Right atrium auricular region (tissue), 2 donors: ENCODE results near the gene INHBB. TPM values are rescaled to one million over a fixed set of nuclear protein-coding genes. Genes with fewer than 3 reads are reported as not detected.

Experiments used
- DNase-seq: peaks from one replicate; pipeline ENCODE4 v3.0.0-alpha.2; 2019; ENCODE audit warnings: low spot score
- H3K27ac ChIP-seq, 2 donors: fragments of 200-600 bp; sonication (generic); 1 replicate in 1 of 2; 2 replicates in 1 of 2; pipeline ENCODE4 v1.5.1; 2016 to 2019
- H3K27me3 ChIP-seq, 2 donors: fragments of 200-600 bp; sonication (generic); one replicate each; pipeline versions ENCODE4 v1.5.1 to v1.6.0; 2017 to 2019
- H3K36me3 ChIP-seq: fragments of 200-600 bp; sonication (generic); one replicate; pipeline ENCODE4 v1.5.1; 2016
- H3K4me1 ChIP-seq, 2 donors: fragments of 200-600 bp; sonication (generic); one replicate each; pipeline versions ENCODE4 v1.5.1 to v1.6.0; 2017 to 2019
- H3K4me3 ChIP-seq, 2 donors: fragments of 200-600 bp; sonication (generic); 1 replicate in 1 of 2; 2 replicates in 1 of 2; pipeline ENCODE4 v1.5.1; 2017 to 2019; ENCODE audit warnings: mild to moderate bottlenecking in 1 of 2, moderate library complexity in 1 of 2
- H3K9me3 ChIP-seq, 2 donors: fragments of 200-600 bp; sonication (generic); one replicate each; pipeline ENCODE4 v1.5.1; 2019
- total RNA-seq, 2 donors: library from RNA; depleted of rRNA; stranded (reverse); fragments of >200 nt; gene quantifications; one replicate each; pipeline ENCODE4 v1.1.0, GENCODE V29; 2016
- TF ChIP-seq, protein P1 (sequence below), 2 donors: fragments of 200-600 bp; sonication (generic); IDR thresholded peaks; one replicate each; pipeline ENCODE4 v1.5.1; 2019; ENCODE audit warnings: antibody characterized with exemption in 2 of 2

Gene INHBB
- total RNA-seq, 2 donors from 2014 or later: 0.74 to 5.9 TPM

DNA sequence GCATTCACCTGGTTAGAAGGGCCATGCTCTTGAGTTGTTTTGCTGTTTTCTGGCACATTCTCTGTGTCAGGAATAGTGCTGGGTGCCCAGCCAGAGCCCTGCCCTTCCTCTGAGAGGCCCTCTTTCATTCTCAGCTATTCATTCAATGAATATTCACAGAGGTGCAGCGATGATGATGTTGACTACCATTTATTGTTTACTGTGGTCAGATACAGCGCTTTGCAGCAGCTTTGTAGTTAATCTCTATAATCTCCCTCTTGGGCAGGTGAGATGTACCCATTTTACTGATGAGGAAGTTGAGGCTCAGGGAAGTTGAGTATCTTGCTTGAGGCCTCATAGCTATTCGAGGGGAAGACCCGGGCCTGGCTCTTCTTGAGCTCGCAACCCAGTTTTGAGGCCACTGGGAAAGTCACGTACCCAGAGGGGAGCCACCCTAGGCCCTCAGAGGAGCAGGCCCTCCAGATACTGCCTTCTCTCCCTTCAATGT is 9.9 kb downstream of the INHBB start:
- Histone ChIP-seq H3K9me3 (no peaks in the 10 kb centered on the region), H3K4me1 (no peaks in the 10 kb centered on the region), H3K27me3 (no peaks in the 10 kb centered on the region), H3K4me3 (no peak overlapping the region), H3K36me3 (no peaks in the 10 kb centered on the region), H3K27ac (no peak overlapping the region)
- no peak for DNase-seq
- TF ChIP-seq, protein P1, sequence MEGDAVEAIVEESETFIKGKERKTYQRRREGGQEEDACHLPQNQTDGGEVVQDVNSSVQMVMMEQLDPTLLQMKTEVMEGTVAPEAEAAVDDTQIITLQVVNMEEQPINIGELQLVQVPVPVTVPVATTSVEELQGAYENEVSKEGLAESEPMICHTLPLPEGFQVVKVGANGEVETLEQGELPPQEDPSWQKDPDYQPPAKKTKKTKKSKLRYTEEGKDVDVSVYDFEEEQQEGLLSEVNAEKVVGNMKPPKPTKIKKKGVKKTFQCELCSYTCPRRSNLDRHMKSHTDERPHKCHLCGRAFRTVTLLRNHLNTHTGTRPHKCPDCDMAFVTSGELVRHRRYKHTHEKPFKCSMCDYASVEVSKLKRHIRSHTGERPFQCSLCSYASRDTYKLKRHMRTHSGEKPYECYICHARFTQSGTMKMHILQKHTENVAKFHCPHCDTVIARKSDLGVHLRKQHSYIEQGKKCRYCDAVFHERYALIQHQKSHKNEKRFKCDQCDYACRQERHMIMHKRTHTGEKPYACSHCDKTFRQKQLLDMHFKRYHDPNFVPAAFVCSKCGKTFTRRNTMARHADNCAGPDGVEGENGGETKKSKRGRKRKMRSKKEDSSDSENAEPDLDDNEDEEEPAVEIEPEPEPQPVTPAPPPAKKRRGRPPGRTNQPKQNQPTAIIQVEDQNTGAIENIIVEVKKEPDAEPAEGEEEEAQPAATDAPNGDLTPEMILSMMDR (IDR thresholded peaks at IDR 0.05): no peak

GRCh38 chr2:120357768-120358167 is 11.8 kb downstream of the INHBB start:
- H3K36me3 ChIP-seq: no peaks in the 10 kb centered on the region
- H3K9me3 ChIP-seq: no peaks in the 10 kb centered on the region
- H3K27ac ChIP-seq: no peak overlapping the region
- DNase-seq: no peak
- TF ChIP-seq, protein P1 (IDR thresholded peaks at IDR 0.05): no peak
- no peak overlapping the region for H3K4me3 ChIP-seq
- no peaks in the 10 kb centered on the region for H3K4me1 ChIP-seq
- H3K27me3 ChIP-seq: no peaks in the 10 kb centered on the region

DNA sequence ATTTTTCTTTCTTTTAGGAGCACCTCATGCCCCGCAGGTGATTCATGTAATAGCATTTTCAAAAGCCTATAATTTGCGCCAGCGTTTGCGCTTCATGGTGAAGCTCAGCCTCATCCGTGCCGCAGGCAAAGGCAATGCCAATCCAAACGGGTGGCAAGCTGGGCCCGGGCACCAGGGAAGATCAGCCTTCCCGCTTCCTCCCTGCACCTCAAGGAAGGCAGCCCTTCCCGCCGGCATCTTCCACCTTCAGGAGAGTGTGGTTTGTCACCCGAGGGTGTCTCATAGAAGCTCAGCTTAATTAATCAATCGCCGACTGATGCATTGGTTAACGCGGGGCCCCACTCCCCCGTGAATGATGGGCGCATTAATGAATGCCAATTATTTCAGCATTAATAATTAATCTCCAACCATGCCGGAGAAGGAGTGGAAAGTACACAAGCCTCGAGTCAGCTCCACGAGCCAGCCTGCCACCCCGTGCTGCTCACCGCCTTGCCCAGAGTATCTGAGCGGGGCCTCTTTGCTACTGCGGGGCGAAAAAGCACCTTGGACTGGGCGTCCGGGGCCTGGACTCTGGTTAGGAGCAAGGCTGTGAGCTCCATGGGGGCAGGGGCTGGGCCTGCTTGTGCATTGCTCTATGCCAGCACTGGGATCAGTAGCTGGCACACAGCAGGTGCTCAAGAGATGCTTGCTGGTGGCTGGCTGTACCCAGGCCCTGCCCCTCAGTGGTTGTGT is 13.0 kb downstream of the INHBB start:
- Histone ChIP-seq H3K27ac (no peak overlapping the region), H3K9me3 (no peaks in the 10 kb centered on the region)
- no peak for DNase-seq

GRCh38 chr2:120360307-120360855 is 14.4 kb downstream of the INHBB start:
- TF ChIP-seq, protein P1 (IDR thresholded peaks at IDR 0.05): no peak

More for the DNA sequence above, 13.0 kb downstream of the INHBB start:
- Histone ChIP-seq H3K36me3 (no peaks in the 10 kb centered on the region), H3K27me3 (no peaks in the 10 kb centered on the region), H3K4me3 (no peak overlapping the region), H3K4me1 (no peaks in the 10 kb centered on the region)
- TF ChIP-seq, protein P1 (IDR thresholded peaks at IDR 0.05): no peak

GRCh38 chr2:120362926-120363325 is 17.0 kb downstream of the INHBB start:
- TF ChIP-seq, protein P1 (IDR thresholded peaks at IDR 0.05): no peak
- no peak for DNase-seq
- no peaks in the 10 kb centered on the region for H3K36me3 ChIP-seq
- H3K27me3 ChIP-seq: no peaks in the 10 kb centered on the region
- no peaks in the 10 kb centered on the region for H3K4me1 ChIP-seq
- no peak overlapping the region for H3K27ac ChIP-seq
- no peaks in the 10 kb centered on the region for H3K9me3 ChIP-seq
- H3K4me3 ChIP-seq: no peak overlapping the region

More at GRCh38 chr2:120360307-120360855, 14.4 kb downstream of the INHBB start:
- H3K4me3 ChIP-seq: no peak overlapping the region
- no peaks in the 10 kb centered on the region for H3K27me3 ChIP-seq
- H3K27ac ChIP-seq: no peak overlapping the region
- no peaks in the 10 kb centered on the region for H3K36me3 ChIP-seq
- H3K4me1 ChIP-seq: no peaks in the 10 kb centered on the region
- no peaks in the 10 kb centered on the region for H3K9me3 ChIP-seq
- no peak for DNase-seq
